Gastroesophageal sphincter (tissue), 4 donors: ENCODE measurements around the gene SLC38A9. TPM values are rescaled to one million over a fixed set of nuclear protein-coding genes. Genes with fewer than 3 reads are reported as not detected.

ENCODE experiments used
- ATAC-seq: fragments of 150-250 bp; one replicate; pipeline ENCODE4 v1.9.1; 2016; ENCODE audit warnings: mild to moderate bottlenecking, moderate library complexity
- H3K27ac ChIP-seq, 4 donors: fragments of 200-600 bp; sonication (generic) in 3 of 4; 1 replicate in 3 of 4; 2 replicates in 1 of 4; pipeline ENCODE4 v1.5.1; 2016 to 2019
- H3K27me3 ChIP-seq: fragments of 200-600 bp; sonication (generic); one replicate; pipeline ENCODE4 v1.5.1; 2019
- H3K36me3 ChIP-seq, 2 donors: fragments of 200-600 bp; sonication (generic); one replicate each; pipeline ENCODE4 v1.5.1; 2019; ENCODE audit warnings: control low read depth in 1 of 2
- H3K4me1 ChIP-seq, 3 donors: fragments of 200-600 bp; sonication (generic); 1 replicate in 2 of 3; 2 replicates in 1 of 3; pipeline ENCODE4 v1.5.1; 2016 to 2019; ENCODE audit warnings: control low read depth in 2 of 3
- H3K4me3 ChIP-seq, 2 donors: fragments of 200-600 bp; sonication (generic); one replicate each; pipeline ENCODE4 v1.5.1; 2019; ENCODE audit warnings: mild to moderate bottlenecking in 1 of 2, moderate library complexity in 1 of 2
- H3K9me3 ChIP-seq, 3 donors: fragments of 200-600 bp; sonication (generic); one replicate each; pipeline ENCODE4 v1.5.1; 2017 to 2019; ENCODE audit warnings: control low read depth in 2 of 3
- CTCF ChIP-seq, 4 experiments: fragments of 200-600 bp in 2 of 4; fragments of 450-650 bp in 2 of 4; sonication (generic) in 1 of 4; IDR thresholded peaks; one replicate each; pipeline ENCODE4 v1.5.1; 2017 to 2019; ENCODE audit warnings: antibody characterized with exemption in 4 of 4, mild to moderate bottlenecking in 2 of 4, moderate library complexity in 2 of 4
- EP300 ChIP-seq: sonication (generic); formaldehyde crosslinking; IDR thresholded peaks from one replicate; pipeline ENCODE4 v1.6.1; 2017; ENCODE audit warnings: antibody characterized with exemption, mild to moderate bottlenecking
- POLR2A ChIP-seq, 2 donors: fragments of 450-650 bp; IDR thresholded peaks; one replicate each; pipeline ENCODE4 v1.6.1; 2017; ENCODE audit warnings: antibody characterized with exemption in 2 of 2, mild to moderate bottlenecking in 2 of 2, moderate library complexity in 1 of 2
- POLR2AphosphoS5 ChIP-seq: sonication (generic); formaldehyde crosslinking; IDR thresholded peaks from one replicate; pipeline ENCODE4 v1.6.1; 2017; ENCODE audit warnings: antibody characterized with exemption
- WGBS, 2 donors: methylation state at CpG; one replicate each; pipeline ENCODE4 v1.1.5; 2018; ENCODE audit warnings: low coverage in 1 of 2; 5-methylcytosine and 5-hydroxymethylcytosine counted together
- total RNA-seq, 4 donors: library from RNA; depleted of rRNA; stranded (reverse); fragments of >200 nt; gene quantifications; one replicate each; pipeline ENCODE4 v1.1.0, GENCODE V29; 2016

The SLC38A9 gene
- total RNA-seq, 4 donors from 2014 or later = 10.1 to 13.2 (median 11.4) TPM

- Histone ChIP-seq H3K27ac (peak overlapping the region in 3 of 4 donors; percentile 40 to 66 (median 48)), H3K27me3 (no peaks in the 10 kb centered on the region), H3K4me1 (peaks cover 3 to 30% (median 10%) of the 10 kb centered on the region in 3 donors), H3K36me3 (no peaks in the 10 kb centered on the region), H3K4me3 (no peak overlapping the region), H3K9me3 (no peaks in the 10 kb centered on the region)
- 11 to 14% methylated on average over 1 of the region's 1 CpG for WGBS, 2 donors
- no peak for ATAC-seq
- TF ChIP-seq POLR2A (IDR thresholded peaks at IDR 0.05) (no peak), CTCF (IDR thresholded peaks at IDR 0.05) (no peak), EP300 (no peak), POLR2AphosphoS5 (no peak)
Measured at GRCh38 chr5:55675119-55675518, 37.0 kb downstream of the SLC38A9 start.

- Histone ChIP-seq H3K27me3 (no peaks in the 10 kb centered on the region), H3K27ac (peak overlapping the region in 3 of 4 donors; percentile 40 to 66 (median 48)), H3K36me3 (no peaks in the 10 kb centered on the region), H3K9me3 (no peaks in the 10 kb centered on the region), H3K4me1 (peaks cover 0 to 30% (median 10%) of the 10 kb centered on the region in 3 donors), H3K4me3 (no peak overlapping the region)
- 45 to 63% methylated on average over 2 of the region's 2 CpGs for WGBS, 2 donors
- ATAC-seq = no peak
- no peak for TF ChIP-seq EP300
- TF ChIP-seq POLR2AphosphoS5 = no peak
- no peak for TF ChIP-seq POLR2A (IDR thresholded peaks at IDR 0.05)
- TF ChIP-seq CTCF (IDR thresholded peaks at IDR 0.05) = no peak
Measured at GRCh38 chr5:55674340-55674739, 37.8 kb downstream of the SLC38A9 start.

GRCh38 chr5:55672477-55672911, 39.6 kb downstream of the SLC38A9 start:
- 60 to 61% methylated on average over 1 to 2 of the region's 2 CpGs for WGBS, 2 donors
- no peaks in the 10 kb centered on the region for H3K9me3 ChIP-seq
- no peaks in the 10 kb centered on the region for H3K36me3 ChIP-seq
- TF ChIP-seq POLR2AphosphoS5 = no peak
- TF ChIP-seq POLR2A (IDR thresholded peaks at IDR 0.05) = no peak
- TF ChIP-seq EP300 = no peak
- TF ChIP-seq CTCF (IDR thresholded peaks at IDR 0.05) = no peak
- peaks cover 0 to 44% (median 10%) of the 10 kb centered on the region in 3 donors for H3K4me1 ChIP-seq
- no peak for ATAC-seq
- H3K27me3 ChIP-seq = no peaks in the 10 kb centered on the region
- H3K4me3 ChIP-seq = no peak overlapping the region
- peak overlapping the region in 3 of 4 donors; percentile 12 to 54 (median 17) for H3K27ac ChIP-seq

- Histone ChIP-seq H3K4me3 (no peak overlapping the region), H3K36me3 (no peaks in the 10 kb centered on the region), H3K27ac (peak overlapping the region in 3 of 4 donors; percentile 14 to 54 (median 40)), H3K4me1 (peaks cover 0 to 44% (median 10%) of the 10 kb centered on the region in 3 donors), H3K27me3 (no peaks in the 10 kb centered on the region), H3K9me3 (no peaks in the 10 kb centered on the region)
- TF ChIP-seq POLR2A (IDR thresholded peaks at IDR 0.05) = no peak
- TF ChIP-seq CTCF (IDR thresholded peaks at IDR 0.05) = no peak
- no peak for TF ChIP-seq POLR2AphosphoS5
- TF ChIP-seq EP300 = no peak
- ATAC-seq = no peak
- WGBS, 2 donors = 89 to 100% methylated on average over 1 of the region's 1 CpG
Measured at GRCh38 chr5:55671975-55672374, 40.1 kb downstream of the SLC38A9 start.

- Histone ChIP-seq H3K9me3 (no peaks in the 10 kb centered on the region), H3K4me3 (no peak overlapping the region), H3K4me1 (peaks cover 0 to 25% (median 3%) of the 10 kb centered on the region in 3 donors), H3K36me3 (peaks cover 0 to 12% of the 10 kb centered on the region in 2 donors), H3K27ac (peak overlapping the region in 2 of 4 donors; percentile 29 to 61), H3K27me3 (no peaks in the 10 kb centered on the region)
- no peak for ATAC-seq
- TF ChIP-seq POLR2AphosphoS5 (peak; percentile 77), EP300 (no peak), POLR2A (IDR thresholded peaks at IDR 0.05) (no peak), CTCF (IDR thresholded peaks at IDR 0.05) (no peak)
Measured at GRCh38 chr5:55668356-55668755, 43.8 kb downstream of the SLC38A9 start.
